HG02623 (cell line): ENCODE results near the gene TMEM80.

Experiments used
- ATAC-seq: cut with Tn5 transposase; IDR thresholded peaks from one replicate; pipeline ENCODE4 v1.9.1; 2021; ENCODE audit warnings: moderate library complexity; ENCODE audit not compliant: unreplicated experiment

The TMEM80 gene

GRCh38 chr11:699116-699508 lies 3.5 kb downstream of the TMEM80 start:
- no peak for ATAC-seq

DNA sequence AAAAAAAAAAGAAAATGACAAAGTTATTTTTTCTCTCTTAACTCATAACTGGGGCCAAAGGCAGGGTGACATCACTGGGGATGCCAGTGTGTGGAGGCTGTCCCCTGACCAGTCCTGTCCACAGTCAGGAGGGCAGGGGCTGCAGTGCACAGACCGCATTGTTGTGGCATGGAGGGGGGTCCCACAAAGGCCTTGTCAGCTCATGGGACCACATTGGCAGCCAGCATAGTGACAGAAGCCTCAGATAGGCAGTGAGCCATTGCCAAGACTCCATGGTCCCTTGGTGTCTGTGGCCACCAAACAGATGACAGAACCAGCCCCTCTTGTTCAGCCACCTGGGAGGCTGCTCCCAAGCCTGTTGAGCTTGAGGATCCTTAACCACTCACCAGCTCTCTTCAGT lies 4.1 kb downstream of the TMEM80 start:
- no peak for ATAC-seq

GRCh38 chr11:701741-702461 lies 6.3 kb downstream of the TMEM80 start:
- ATAC-seq, result no peak

GRCh38 chr11:702462-703461 lies 7.1 kb downstream of the TMEM80 start:
- ATAC-seq, result no peak

DNA sequence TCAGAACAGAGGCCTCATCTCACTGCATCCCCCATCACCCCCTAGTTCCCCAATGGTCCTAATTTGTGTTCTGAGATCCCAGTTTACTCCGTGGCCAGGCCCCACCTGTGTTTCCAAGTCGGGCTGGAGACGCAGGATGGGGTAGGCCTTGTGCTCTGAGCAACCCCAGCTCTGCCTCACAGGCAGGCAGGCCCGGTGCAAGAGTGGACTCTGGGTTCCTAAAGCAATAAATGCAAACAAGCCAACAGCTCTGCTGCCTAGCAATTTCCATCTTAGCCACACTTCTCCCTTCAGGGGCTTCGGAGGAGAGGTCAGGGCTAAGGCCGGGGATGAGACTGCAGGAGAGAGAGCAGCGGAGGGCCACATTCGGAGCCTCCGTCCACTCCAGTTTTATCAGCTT lies 7.9 kb downstream of the TMEM80 start:
- ATAC-seq, result no peak

GRCh38 chr11:704228-704674 lies 8.6 kb downstream of the TMEM80 start:
- ATAC-seq, result no peak

DNA sequence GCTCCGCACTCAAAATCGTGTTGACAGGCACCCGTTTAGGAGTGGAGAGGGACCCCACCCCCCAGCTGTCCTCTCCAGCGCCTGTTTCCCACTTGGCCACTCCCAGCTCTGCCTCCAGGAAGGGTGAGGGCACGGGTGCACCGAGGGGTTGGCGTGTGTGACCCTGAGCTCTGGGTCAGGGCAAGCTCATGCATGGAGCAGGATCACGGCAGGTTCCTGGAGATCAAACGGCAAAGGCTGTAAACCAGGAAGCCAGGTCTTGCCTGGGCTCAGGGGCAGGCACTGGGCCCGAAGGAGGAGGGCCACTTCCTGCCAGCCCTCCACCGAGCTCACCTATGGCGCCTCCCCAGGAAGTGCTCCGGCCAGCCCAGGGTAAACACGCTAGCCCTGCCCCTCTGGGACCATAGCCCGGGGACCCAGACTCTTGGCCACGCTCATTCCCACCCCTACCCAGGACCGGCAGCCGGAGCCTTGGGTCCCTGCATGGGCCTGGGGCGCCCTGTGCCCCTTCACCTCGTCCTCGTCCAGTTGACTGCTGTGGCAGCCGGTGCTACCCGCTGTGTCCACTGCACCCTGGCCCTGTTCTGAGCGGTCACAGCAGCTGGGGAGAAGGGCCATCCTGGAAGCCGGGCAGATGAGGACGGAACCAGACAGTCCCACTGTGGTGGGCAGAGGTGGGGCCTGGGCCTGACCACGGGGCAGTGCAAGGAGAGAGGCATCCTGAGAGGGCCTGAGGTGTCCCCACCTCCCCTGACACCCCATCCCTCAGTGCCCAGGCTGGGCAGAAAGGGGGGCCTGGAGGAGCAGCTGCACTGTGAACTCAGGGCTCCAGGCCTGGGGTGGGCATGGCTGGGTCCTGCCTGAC lies 9.4 kb downstream of the TMEM80 start:
- ATAC-seq, result no peak

GRCh38 chr11:705646-706438 lies 10.2 kb downstream of the TMEM80 start, which contains the start of gene EPS8L2:
EPS8L2 (plus strand) TSS chr11:706231; CDS start chr11:709408, 3,177 bp downstream.
- no peak for ATAC-seq

GRCh38 chr11:706439-706956 lies 10.9 kb downstream of the TMEM80 start:
- ATAC-seq, result no peak

GRCh38 chr11:706957-707816 lies 11.6 kb downstream of the TMEM80 start:
- no peak for ATAC-seq

GRCh38 chr11:707817-708420 lies 12.3 kb downstream of the TMEM80 start:
- no peak for ATAC-seq

- no peak for ATAC-seq
These were observed 12.9 kb downstream of the TMEM80 start for GRCh38 chr11:708511-708910.

- ATAC-seq, result no peak
These were observed 13.7 kb downstream of the TMEM80 start for GRCh38 chr11:709109-709997.

GRCh38 chr11:714436-714835 lies 18.8 kb downstream of the TMEM80 start:
- ATAC-seq, result no peak

GRCh38 chr11:719214-720016 lies 23.8 kb downstream of the TMEM80 start:
- no peak for ATAC-seq

GRCh38 chr11:720017-720641 lies 24.5 kb downstream of the TMEM80 start:
- ATAC-seq, result no peak
